Measurements from ENCODE around the gene RIMOC1.

- TF ChIP-seq GATA2 (IDR thresholded peaks at IDR 0.05; ENCODE audit: low read depth, low read length) (no peak), GATA3 (IDR thresholded peaks at IDR 0.05; ENCODE audit: low read depth, low read length) (no peak)
Measured at GRCh38 chr5:41924526-41924871, 20.4 kb downstream of the RIMOC1 start.

Data from SH-SY5Y (cell line).